ENCODE measurements around the gene DACH2.

Gene DACH2

GRCh38 chrX:86148024-86148511 lies at the start of gene DACH2:
Gene DACH2, plus strand, starts transcription at chrX:86148451.
- ATAC-seq = peak; percentile 99
- TF ChIP-seq ZNF8 (CRISPR knock-in tag; IDR thresholded peaks at IDR 0.05) (no peak), ZFP30 (CRISPR knock-in tag; IDR thresholded peaks at IDR 0.05) (no peak), ARNTL (CRISPR knock-in tag; IDR thresholded peaks at IDR 0.05; ENCODE audit: borderline replicate concordance, low read depth) (no peak), PPARA (CRISPR knock-in tag; IDR thresholded peaks at IDR 0.05; ENCODE audit: borderline replicate concordance) (no peak), TOX (CRISPR knock-in tag; IDR thresholded peaks at IDR 0.05; ENCODE audit: borderline replicate concordance) (no peak)

- ATAC-seq = no peak
- TF ChIP-seq ZNF8 (CRISPR knock-in tag; IDR thresholded peaks at IDR 0.05) = no peak
- TF ChIP-seq OSR1 (CRISPR knock-in tag; IDR thresholded peaks at IDR 0.05) = no peak
- no peak for TF ChIP-seq ZC3H10 (CRISPR knock-in tag; IDR thresholded peaks at IDR 0.05)
Observed at GRCh38 chrX:86102341-86102740, 45.9 kb upstream of the DACH2 start.

GRCh38 chrX:86103061-86103460 lies 45.2 kb upstream of the DACH2 start:
- ATAC-seq = no peak

GRCh38 chrX:86104526-86104925 lies 43.7 kb upstream of the DACH2 start:
- no peak for ATAC-seq
- TF ChIP-seq ZFP30 (CRISPR knock-in tag; IDR thresholded peaks at IDR 0.05) = no peak
- no peak for TF ChIP-seq ZC3H10 (CRISPR knock-in tag; IDR thresholded peaks at IDR 0.05)
- TF ChIP-seq POU6F1 (CRISPR knock-in tag; IDR thresholded peaks at IDR 0.05; ENCODE audit: borderline replicate concordance, low read depth) = no peak
- no peak for TF ChIP-seq GLIS3 (CRISPR knock-in tag; IDR thresholded peaks at IDR 0.05)
- TF ChIP-seq PPARA (CRISPR knock-in tag; IDR thresholded peaks at IDR 0.05; ENCODE audit: borderline replicate concordance) = no peak
- TF ChIP-seq ZFP3 (CRISPR knock-in tag; IDR thresholded peaks at IDR 0.05) = no peak
- no peak for TF ChIP-seq ZNF565 (CRISPR knock-in tag; conservative IDR thresholded peaks at IDR 0.05; ENCODE audit: low read depth)
- TF ChIP-seq OSR1 (CRISPR knock-in tag; IDR thresholded peaks at IDR 0.05) = no peak
- TF ChIP-seq CSDC2 (CRISPR knock-in tag; IDR thresholded peaks at IDR 0.05) = no peak
- no peak for TF ChIP-seq SNAI2 (CRISPR knock-in tag; IDR thresholded peaks at IDR 0.05)
- TF ChIP-seq ZNF70 (CRISPR knock-in tag; IDR thresholded peaks at IDR 0.05) = no peak
- no peak for TF ChIP-seq ESRRG (CRISPR knock-in tag; IDR thresholded peaks at IDR 0.05)
- TF ChIP-seq, protein P1, sequence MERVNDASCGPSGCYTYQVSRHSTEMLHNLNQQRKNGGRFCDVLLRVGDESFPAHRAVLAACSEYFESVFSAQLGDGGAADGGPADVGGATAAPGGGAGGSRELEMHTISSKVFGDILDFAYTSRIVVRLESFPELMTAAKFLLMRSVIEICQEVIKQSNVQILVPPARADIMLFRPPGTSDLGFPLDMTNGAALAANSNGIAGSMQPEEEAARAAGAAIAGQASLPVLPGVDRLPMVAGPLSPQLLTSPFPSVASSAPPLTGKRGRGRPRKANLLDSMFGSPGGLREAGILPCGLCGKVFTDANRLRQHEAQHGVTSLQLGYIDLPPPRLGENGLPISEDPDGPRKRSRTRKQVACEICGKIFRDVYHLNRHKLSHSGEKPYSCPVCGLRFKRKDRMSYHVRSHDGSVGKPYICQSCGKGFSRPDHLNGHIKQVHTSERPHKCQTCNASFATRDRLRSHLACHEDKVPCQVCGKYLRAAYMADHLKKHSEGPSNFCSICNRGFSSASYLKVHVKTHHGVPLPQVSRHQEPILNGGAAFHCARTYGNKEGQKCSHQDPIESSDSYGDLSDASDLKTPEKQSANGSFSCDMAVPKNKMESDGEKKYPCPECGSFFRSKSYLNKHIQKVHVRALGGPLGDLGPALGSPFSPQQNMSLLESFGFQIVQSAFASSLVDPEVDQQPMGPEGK (CRISPR knock-in tag; IDR thresholded peaks at IDR 0.05; ENCODE audit: borderline replicate concordance) = no peak
- TF ChIP-seq BACH2 (CRISPR knock-in tag; IDR thresholded peaks at IDR 0.05; ENCODE audit: borderline replicate concordance) = no peak
- TF ChIP-seq, protein P2, sequence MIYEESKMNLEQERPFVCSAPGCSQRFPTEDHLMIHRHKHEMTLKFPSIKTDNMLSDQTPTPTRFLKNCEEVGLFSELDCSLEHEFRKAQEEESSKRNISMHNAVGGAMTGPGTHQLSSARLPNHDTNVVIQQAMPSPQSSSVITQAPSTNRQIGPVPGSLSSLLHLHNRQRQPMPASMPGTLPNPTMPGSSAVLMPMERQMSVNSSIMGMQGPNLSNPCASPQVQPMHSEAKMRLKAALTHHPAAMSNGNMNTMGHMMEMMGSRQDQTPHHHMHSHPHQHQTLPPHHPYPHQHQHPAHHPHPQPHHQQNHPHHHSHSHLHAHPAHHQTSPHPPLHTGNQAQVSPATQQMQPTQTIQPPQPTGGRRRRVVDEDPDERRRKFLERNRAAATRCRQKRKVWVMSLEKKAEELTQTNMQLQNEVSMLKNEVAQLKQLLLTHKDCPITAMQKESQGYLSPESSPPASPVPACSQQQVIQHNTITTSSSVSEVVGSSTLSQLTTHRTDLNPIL (CRISPR knock-in tag; IDR thresholded peaks at IDR 0.05; ENCODE audit: low read depth) = no peak

More at GRCh38 chrX:86103061-86103460, 45.2 kb upstream of the DACH2 start:
- no peak for TF ChIP-seq ZNF565 (CRISPR knock-in tag; conservative IDR thresholded peaks at IDR 0.05; ENCODE audit: low read depth)
- no peak for TF ChIP-seq ZC3H10 (CRISPR knock-in tag; IDR thresholded peaks at IDR 0.05)
- no peak for TF ChIP-seq ZFP3 (CRISPR knock-in tag; IDR thresholded peaks at IDR 0.05)
- TF ChIP-seq CSRNP3 (CRISPR knock-in tag; IDR thresholded peaks at IDR 0.05) = no peak
- no peak for TF ChIP-seq ESRRG (CRISPR knock-in tag; IDR thresholded peaks at IDR 0.05)
- no peak for TF ChIP-seq OSR1 (CRISPR knock-in tag; IDR thresholded peaks at IDR 0.05)
- no peak for TF ChIP-seq TCF4 (CRISPR knock-in tag; IDR thresholded peaks at IDR 0.05; ENCODE audit: borderline replicate concordance)
- TF ChIP-seq BACH2 (CRISPR knock-in tag; IDR thresholded peaks at IDR 0.05; ENCODE audit: borderline replicate concordance) = no peak
- TF ChIP-seq RARB (CRISPR knock-in tag; IDR thresholded peaks at IDR 0.05) = no peak
- no peak for TF ChIP-seq SNAI2 (CRISPR knock-in tag; IDR thresholded peaks at IDR 0.05)
- TF ChIP-seq GLIS3 (CRISPR knock-in tag; IDR thresholded peaks at IDR 0.05) = no peak
- TF ChIP-seq ZNF70 (CRISPR knock-in tag; IDR thresholded peaks at IDR 0.05) = no peak
- no peak for TF ChIP-seq CSDC2 (CRISPR knock-in tag; IDR thresholded peaks at IDR 0.05)
- TF ChIP-seq POU6F1 (CRISPR knock-in tag; IDR thresholded peaks at IDR 0.05; ENCODE audit: borderline replicate concordance, low read depth) = no peak
- TF ChIP-seq TOX (CRISPR knock-in tag; IDR thresholded peaks at IDR 0.05; ENCODE audit: borderline replicate concordance) = no peak
- TF ChIP-seq PPARA (CRISPR knock-in tag; IDR thresholded peaks at IDR 0.05; ENCODE audit: borderline replicate concordance) = no peak
- TF ChIP-seq ISL1 (CRISPR knock-in tag; IDR thresholded peaks at IDR 0.05) = no peak
- TF ChIP-seq, protein P2 (CRISPR knock-in tag; IDR thresholded peaks at IDR 0.05; ENCODE audit: low read depth) = no peak
